Neural crest cell (in vitro differentiated cells): ENCODE results near the gene UBQLN4. TPM values are rescaled to one million over a fixed set of nuclear protein-coding genes. Genes with fewer than 3 reads are reported as not detected.
"Not testable (repeated sequence)": the region's sequence is repeated elsewhere in the genome, so short reads cannot be mapped to it uniquely, and the experiment has no call there.

Experiments
- DNase-seq: peaks from one replicate; pipeline ENCODE4 v3.0.0; 2021; ENCODE audit warnings: low read depth, mixed read lengths, low spot score
- H3K27ac Mint-ChIP-seq: one replicate; pipeline ENCODE4 v1.8.0; 2021; ENCODE audit warnings: mild to moderate bottlenecking, mixed read lengths; ENCODE audit not compliant: unreplicated experiment
- H3K27me3 Mint-ChIP-seq: 2 replicates; pipeline ENCODE4 v1.8.0; 2021; ENCODE audit warnings: low read depth, mild to moderate bottlenecking, mixed read lengths
- H3K36me3 Mint-ChIP-seq: 2 replicates; pipeline ENCODE4 v1.8.0; 2021; ENCODE audit warnings: low read depth, mild to moderate bottlenecking, mixed read lengths
- H3K4me1 Mint-ChIP-seq: 2 replicates; pipeline ENCODE4 v1.8.0; 2021; ENCODE audit warnings: mixed read lengths
- H3K4me3 Mint-ChIP-seq: one replicate; pipeline ENCODE4 v1.8.0; 2021; ENCODE audit warnings: mild to moderate bottlenecking, mixed read lengths
- H3K9me3 Mint-ChIP-seq: 2 replicates; pipeline ENCODE4 v1.8.0; 2021; ENCODE audit warnings: mixed read lengths
- total RNA-seq: library from RNA; stranded (reverse); gene quantifications from 2 replicates; pipeline ENCODE4 v1.2.1, GENCODE V29; 2021
- TF ChIP-seq, protein P1 (sequence below): fragments of 200-600 bp; sonication (generic); conservative IDR thresholded peaks from 2 replicates; pipeline ENCODE4 v1.5.0; 2021; ENCODE audit warnings: antibody characterized with exemption, mild to moderate bottlenecking

The UBQLN4 gene
- total RNA-seq, 1 donor from 2014 or later = 78.0 TPM

DNA sequence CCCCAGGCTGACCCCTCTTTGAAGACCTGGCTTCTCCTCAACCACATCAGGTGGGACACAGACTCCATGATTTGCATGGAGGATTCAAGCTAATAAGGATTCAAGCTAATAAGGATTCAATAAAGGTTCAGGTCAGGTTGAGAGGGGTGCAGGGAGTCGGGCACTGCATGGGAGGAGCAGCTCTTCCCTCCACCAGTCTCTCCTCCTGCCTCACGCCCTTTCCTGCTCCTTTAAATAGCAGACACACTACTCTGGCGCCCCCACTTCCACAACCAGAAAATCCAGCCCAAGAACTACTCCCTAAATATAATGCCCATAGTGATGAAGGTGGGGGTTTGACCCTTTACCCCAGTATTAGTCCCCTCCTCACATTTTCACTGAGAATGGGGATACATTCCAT is 21.6 kb upstream of the UBQLN4 start:
- Mint-ChIP-seq H3K4me3 (peak overlapping the region; percentile 100), H3K36me3 (peaks cover 30% of the 10 kb centered on the region), H3K4me1 (peaks cover 92% of the 10 kb centered on the region), H3K9me3 (no peaks in the 10 kb centered on the region), H3K27me3 (peaks cover 8% of the 10 kb centered on the region), H3K27ac (no peak overlapping the region)
- DNase-seq = no peak
- TF ChIP-seq, protein P1, sequence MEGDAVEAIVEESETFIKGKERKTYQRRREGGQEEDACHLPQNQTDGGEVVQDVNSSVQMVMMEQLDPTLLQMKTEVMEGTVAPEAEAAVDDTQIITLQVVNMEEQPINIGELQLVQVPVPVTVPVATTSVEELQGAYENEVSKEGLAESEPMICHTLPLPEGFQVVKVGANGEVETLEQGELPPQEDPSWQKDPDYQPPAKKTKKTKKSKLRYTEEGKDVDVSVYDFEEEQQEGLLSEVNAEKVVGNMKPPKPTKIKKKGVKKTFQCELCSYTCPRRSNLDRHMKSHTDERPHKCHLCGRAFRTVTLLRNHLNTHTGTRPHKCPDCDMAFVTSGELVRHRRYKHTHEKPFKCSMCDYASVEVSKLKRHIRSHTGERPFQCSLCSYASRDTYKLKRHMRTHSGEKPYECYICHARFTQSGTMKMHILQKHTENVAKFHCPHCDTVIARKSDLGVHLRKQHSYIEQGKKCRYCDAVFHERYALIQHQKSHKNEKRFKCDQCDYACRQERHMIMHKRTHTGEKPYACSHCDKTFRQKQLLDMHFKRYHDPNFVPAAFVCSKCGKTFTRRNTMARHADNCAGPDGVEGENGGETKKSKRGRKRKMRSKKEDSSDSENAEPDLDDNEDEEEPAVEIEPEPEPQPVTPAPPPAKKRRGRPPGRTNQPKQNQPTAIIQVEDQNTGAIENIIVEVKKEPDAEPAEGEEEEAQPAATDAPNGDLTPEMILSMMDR = no peak

DNA sequence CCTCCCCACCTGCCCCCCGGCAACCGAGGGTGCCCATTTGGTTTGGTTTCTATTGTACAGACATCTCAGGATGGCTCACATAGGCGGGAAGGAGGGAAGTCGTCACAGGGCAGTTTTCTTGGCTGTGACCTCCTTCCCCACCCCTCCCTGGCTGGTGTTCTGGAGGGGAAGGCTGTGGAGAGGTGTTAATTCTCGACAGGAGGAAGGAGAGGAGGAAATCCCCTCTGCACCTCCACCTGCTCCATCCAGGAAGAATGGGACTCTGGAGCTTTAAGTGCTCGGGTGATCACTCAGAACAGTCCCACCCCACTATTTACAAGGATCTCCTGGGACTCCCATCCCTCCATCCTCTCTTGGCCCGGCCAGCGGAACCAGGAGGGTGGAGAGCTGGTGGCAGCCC is 21.1 kb upstream of the UBQLN4 start:
- TF ChIP-seq, protein P1 = no peak
- H3K27ac Mint-ChIP-seq = no peak overlapping the region
- no peaks in the 10 kb centered on the region for H3K9me3 Mint-ChIP-seq
- peak overlapping the region; percentile 100 for H3K4me3 Mint-ChIP-seq
- H3K4me1 Mint-ChIP-seq = peaks cover 90% of the 10 kb centered on the region
- H3K27me3 Mint-ChIP-seq = peaks cover 9% of the 10 kb centered on the region
- peaks cover 27% of the 10 kb centered on the region for H3K36me3 Mint-ChIP-seq
- DNase-seq = no peak

DNA sequence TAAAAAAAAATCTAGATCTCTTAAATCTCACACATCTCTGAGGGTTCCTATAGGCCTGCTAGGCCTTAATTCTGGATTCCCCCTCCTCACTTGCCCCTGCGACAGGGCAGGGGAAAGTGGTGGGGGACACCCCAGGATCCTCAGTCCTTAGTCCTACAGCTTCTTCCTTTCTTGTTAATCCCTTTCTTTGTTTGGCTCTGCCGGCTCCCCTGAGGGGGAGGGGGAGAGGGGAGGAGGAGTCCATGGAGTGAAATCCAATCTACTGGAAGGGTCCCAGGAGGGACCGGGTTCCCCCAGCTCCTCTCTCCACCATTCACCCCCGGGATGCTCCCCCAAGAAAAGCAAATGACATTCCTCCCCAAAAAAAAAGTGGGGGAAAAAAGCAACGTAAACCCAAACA is 20.1 kb upstream of the UBQLN4 start:
- DNase-seq = no peak
- TF ChIP-seq, protein P1 = no peak
- peak overlapping the region; percentile 70 for H3K4me3 Mint-ChIP-seq
- H3K27ac Mint-ChIP-seq = peak overlapping the region; percentile 98
- peaks cover 11% of the 10 kb centered on the region for H3K27me3 Mint-ChIP-seq
- H3K36me3 Mint-ChIP-seq = peaks cover 22% of the 10 kb centered on the region
- no peaks in the 10 kb centered on the region for H3K9me3 Mint-ChIP-seq
- H3K4me1 Mint-ChIP-seq = peaks cover 81% of the 10 kb centered on the region

DNA sequence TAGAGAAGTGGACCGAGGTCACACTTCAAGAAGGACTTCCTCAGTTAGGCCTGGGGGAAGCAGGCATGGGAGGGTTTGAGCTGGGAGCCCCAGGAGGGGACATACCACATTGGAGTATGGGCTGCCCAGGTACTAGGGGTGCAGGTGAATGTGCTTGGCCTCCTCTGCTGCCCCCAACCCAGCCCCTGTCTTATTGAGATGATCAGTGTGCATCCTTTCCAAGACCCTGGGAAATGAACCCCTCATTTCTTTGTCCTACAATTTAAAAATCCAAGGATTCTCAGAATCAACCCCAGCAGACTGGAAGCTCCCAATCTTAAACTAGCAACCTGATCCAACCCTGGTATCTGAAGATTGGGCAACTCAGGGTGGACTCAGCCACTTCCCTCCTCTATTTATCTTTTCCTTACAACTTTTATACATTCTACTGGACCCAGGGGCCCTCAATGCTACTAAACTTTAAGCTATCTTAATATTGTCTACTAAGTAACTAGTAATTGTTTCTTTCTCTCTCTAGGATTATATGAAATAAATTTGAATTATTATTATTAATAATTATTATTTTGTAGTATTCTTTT is 19.6 kb upstream of the UBQLN4 start:
- peaks cover 11% of the 10 kb centered on the region for H3K27me3 Mint-ChIP-seq

DNA sequence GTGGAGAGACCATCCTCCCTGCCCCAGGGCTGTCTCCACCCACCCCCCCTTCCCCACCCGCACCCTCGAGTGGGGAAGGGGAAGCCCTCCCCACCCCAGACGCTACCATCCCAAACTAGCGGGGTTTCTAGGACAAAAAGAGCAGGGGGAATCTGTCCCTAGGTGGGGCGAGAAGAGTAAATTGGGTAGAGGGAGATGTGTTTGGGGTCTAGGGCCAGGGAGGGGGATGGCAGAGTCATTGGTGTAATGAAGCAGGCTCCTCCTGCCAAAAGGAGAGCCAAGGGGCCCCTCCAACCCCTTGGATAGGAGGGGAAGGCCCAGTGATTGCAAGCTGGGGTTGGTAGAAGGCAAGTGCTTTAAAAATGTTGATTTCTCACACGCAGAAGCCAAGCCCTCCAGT is 18.7 kb upstream of the UBQLN4 start:
- Mint-ChIP-seq H3K27ac (peak overlapping the region; percentile 62), H3K9me3 (no peaks in the 10 kb centered on the region), H3K4me1 (peaks cover 66% of the 10 kb centered on the region), H3K36me3 (peaks cover 11% of the 10 kb centered on the region), H3K27me3 (peaks cover 11% of the 10 kb centered on the region), H3K4me3 (peak overlapping the region; percentile 42)
- no peak for DNase-seq
- TF ChIP-seq, protein P1 = no peak

More for the DNA sequence above, 19.6 kb upstream of the UBQLN4 start:
- TF ChIP-seq, protein P1 = no peak
- no peaks in the 10 kb centered on the region for H3K9me3 Mint-ChIP-seq
- peak overlapping the region; percentile 20 for H3K27ac Mint-ChIP-seq
- H3K4me1 Mint-ChIP-seq = peaks cover 76% of the 10 kb centered on the region
- DNase-seq = no peak
- peaks cover 19% of the 10 kb centered on the region for H3K36me3 Mint-ChIP-seq
- peak overlapping the region; percentile 42 for H3K4me3 Mint-ChIP-seq

DNA sequence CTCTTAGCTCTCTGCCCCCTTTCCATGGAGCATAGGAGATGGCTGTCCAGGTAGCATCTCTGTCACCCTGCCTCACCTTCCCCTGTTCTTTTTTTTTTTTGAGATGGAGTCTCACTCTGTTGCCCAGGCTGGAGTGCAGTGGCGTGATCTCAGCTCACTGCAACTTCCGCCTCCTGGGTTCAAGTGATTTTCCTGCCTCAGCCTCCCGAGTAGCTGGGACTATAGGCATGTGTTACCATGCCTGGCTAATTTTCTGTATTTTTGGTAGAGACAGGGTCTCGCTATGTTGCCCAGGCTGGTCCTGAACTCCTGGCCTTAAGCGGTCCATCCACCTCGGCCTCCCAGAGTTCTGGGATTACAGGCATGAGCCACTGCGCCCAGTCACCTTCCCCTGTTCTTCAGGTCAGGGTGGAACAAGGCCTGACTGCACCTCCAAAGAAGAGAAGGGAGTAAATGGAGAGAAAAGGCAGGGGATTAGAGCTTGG is 17.8 kb upstream of the UBQLN4 start:
- H3K36me3 Mint-ChIP-seq, DNase-seq, H3K9me3 Mint-ChIP-seq, H3K27ac Mint-ChIP-seq: not testable (repeated sequence)
- peak overlapping the region; percentile 42 for H3K4me3 Mint-ChIP-seq
- H3K27me3 Mint-ChIP-seq = peaks cover 12% of the 10 kb centered on the region
- peaks cover 62% of the 10 kb centered on the region for H3K4me1 Mint-ChIP-seq
